Endothelial cell of umbilical vein (primary cell): ENCODE data around the gene ANGPT4. TPM values are rescaled to one million over a fixed set of nuclear protein-coding genes. Genes with fewer than 3 reads are reported as not detected.

Experiments used
- BruUV-seq: library from RNA; stranded (reverse); fragments of 400-500 nt; replicated peaks from 2 replicates; lab custom pipeline; 2021; lab: Mats Ljungman, UMichigan
- CTCF ChIA-PET: fragments of 300-600, 350-600 bp; sonication (Branson Sonifier 250); formaldehyde crosslinking; loops from one replicate; lab custom pipeline; 2021; ENCODE audit warnings: antibody characterized with exemption, inconsistent platforms; lab: Charles Lee
- POLR2A ChIA-PET: fragments of 300-600, 350-600 bp; sonication (Branson Sonifier 250); formaldehyde crosslinking; loops from one replicate; lab custom pipeline; 2021; ENCODE audit warnings: antibody characterized with exemption, inconsistent platforms; lab: Charles Lee
- DNase-seq: peaks from one replicate; pipeline ENCODE4 v3.0.0-alpha.2; 2011; ENCODE audit warnings: low read depth, low spot score
- FAIRE-seq: peaks from 2 replicates; lab custom pipeline; 2011; peaks lifted over from hg19 to GRCh38; lab: Jason Lieb, UNC
- H2AFZ ChIP-seq: 2 replicates; pipeline ENCODE4 v1.6.0; 2012; ENCODE audit warnings: low read depth, low read length, control low read depth, inconsistent platforms
- H3K27ac ChIP-seq: 2 replicates; pipeline ENCODE4 v1.5.1; 2011; ENCODE audit warnings: low read depth, mild to moderate bottlenecking, control low read depth, low read length, moderate library complexity; ENCODE audit not compliant: insufficient read depth
- H3K27me3 ChIP-seq, 2 experiments: 2 replicates each; pipeline versions ENCODE4 v1.6.0 to v1.6.1; 2011; ENCODE audit warnings: low read length in 2 of 2, mixed read lengths in 1 of 2; ENCODE audit not compliant: control insufficient read depth in 2 of 2, insufficient read depth in 2 of 2
- H3K36me3 ChIP-seq, 2 experiments: 2 replicates in 1 of 2; 3 replicates in 1 of 2; pipeline ENCODE4 v1.5.1; 2011; ENCODE audit warnings: low read length in 2 of 2, mild to moderate bottlenecking in 1 of 2, moderate library complexity in 1 of 2; ENCODE audit not compliant: control insufficient read depth in 2 of 2, insufficient read depth in 2 of 2; ENCODE audit errors: extremely low read depth in 1 of 2
- H3K4me1 ChIP-seq: 3 replicates; pipeline ENCODE4 v1.5.1; 2011; ENCODE audit warnings: mild to moderate bottlenecking, low read length; ENCODE audit not compliant: control insufficient read depth, insufficient read depth; ENCODE audit errors: extremely low read depth
- H3K4me2 ChIP-seq: 2 replicates; pipeline ENCODE4 v1.6.1; 2011; ENCODE audit warnings: low read length, control low read depth, mixed read lengths; ENCODE audit not compliant: insufficient read depth
- H3K4me3 ChIP-seq, 3 experiments: fragments of 200-600 bp in 1 of 3; sonication (generic), shearing (Covaris generic) in 1 of 3; replicated peaks in 1 of 3; 2 replicates each; pipeline ENCODE4 v1.5.1; 2011 to 2016; ENCODE audit warnings: control low read depth in 3 of 3, low read length in 3 of 3, mild to moderate bottlenecking in 2 of 3, inconsistent platforms in 1 of 3, low read depth in 1 of 3, moderate library complexity in 1 of 3; ENCODE audit not compliant: insufficient read depth in 1 of 3
- H3K79me2 ChIP-seq: 2 replicates; pipeline ENCODE4 v1.6.0; 2012; ENCODE audit warnings: low read length, inconsistent platforms; ENCODE audit not compliant: control insufficient read depth, insufficient read depth
- H3K9ac ChIP-seq: replicated peaks from 2 replicates; pipeline ENCODE3; 2011; ENCODE audit warnings: low read length, control low read depth; ENCODE audit not compliant: insufficient read depth; ENCODE audit errors: extremely low read depth
- H3K9me1 ChIP-seq: replicated peaks from 3 replicates; pipeline ENCODE4 v1.6.0; 2011; ENCODE audit warnings: mild to moderate bottlenecking, low read length; ENCODE audit not compliant: control insufficient read depth, insufficient read depth; ENCODE audit errors: extremely low read depth
- H3K9me3 ChIP-seq: replicated peaks from 2 replicates; pipeline ENCODE4 v1.5.1; 2012; ENCODE audit warnings: low read length, inconsistent platforms; ENCODE audit not compliant: control insufficient read depth, insufficient read depth
- H4K20me1 ChIP-seq: replicated peaks from 2 replicates; pipeline ENCODE3; 2011; ENCODE audit warnings: mild to moderate bottlenecking, low read length; ENCODE audit not compliant: control insufficient read depth, insufficient read depth; ENCODE audit errors: extremely low read depth
- CTCF ChIP-seq, 2 donors: IDR thresholded peaks; 1 replicate in 1 of 2; 2 replicates in 1 of 2; pipeline ENCODE4 v1.5.1; 2011; ENCODE audit warnings: low read length in 2 of 2, mild to moderate bottlenecking in 2 of 2, moderate library complexity in 2 of 2, control low read depth in 1 of 2, inconsistent platforms in 1 of 2, low read depth in 1 of 2; ENCODE audit not compliant: insufficient read depth in 1 of 2; ENCODE audit errors: extremely low read depth in 1 of 2
- EZH2 ChIP-seq: IDR thresholded peaks from 2 replicates; pipeline ENCODE4 v1.6.1; 2012; ENCODE audit warnings: borderline replicate concordance, low read depth, mild to moderate bottlenecking, moderate library complexity, low read length, inconsistent platforms; ENCODE audit not compliant: severe bottlenecking
- FOS ChIP-seq: IDR thresholded peaks from 2 replicates; pipeline ENCODE4 v1.6.1; 2011; ENCODE audit warnings: mild to moderate bottlenecking, low read length, moderate library complexity, borderline replicate concordance; ENCODE audit not compliant: insufficient read depth
- GATA2 ChIP-seq: IDR thresholded peaks from 2 replicates; pipeline ENCODE4 v1.7.0; 2011; ENCODE audit warnings: low read depth, mild to moderate bottlenecking, moderate library complexity, mixed read lengths, low read length; ENCODE audit not compliant: insufficient read length, insufficient read depth
- JUN ChIP-seq: IDR thresholded peaks from 2 replicates; pipeline ENCODE4 v1.6.1; 2011; ENCODE audit warnings: borderline replicate concordance, low read depth; ENCODE audit not compliant: insufficient read length, insufficient read depth
- MAX ChIP-seq: IDR thresholded peaks from 2 replicates; pipeline ENCODE4 v1.6.1; 2011; ENCODE audit not compliant: insufficient read depth, insufficient read length
- MYC ChIP-seq: IDR thresholded peaks from one replicate; pipeline ENCODE4 v1.6.1; 2011; ENCODE audit warnings: mild to moderate bottlenecking, low read depth, low read length
- POLR2A ChIP-seq: IDR thresholded peaks from 2 replicates; pipeline ENCODE4 v1.6.1; 2012; ENCODE audit warnings: low read depth, mild to moderate bottlenecking, control low read depth, low read length
- POLR2AphosphoS5 ChIP-seq: IDR thresholded peaks from 2 replicates; pipeline ENCODE4 v1.6.1; 2012; ENCODE audit warnings: low read depth, mild to moderate bottlenecking, control low read depth, low read length, moderate library complexity; ENCODE audit not compliant: insufficient read depth
- dilution Hi-C: fragments of 300-500 bp; cut with MboI; formaldehyde crosslinking; loops from one replicate; pipeline ENCODE4 v1.15.0; 2019; ENCODE audit warnings: low sequenced_read_pairs; ENCODE audit not compliant: extremely low pct_ligation_motif_present
- intact Hi-C: fragments of 100-400 bp; cut with micrococcal nuclease; formaldehyde crosslinking; loops from one replicate; pipeline ENCODE4 v1.10.0; 2022
- polyA plus RNA-seq, 4 experiments: library from polyadenylated mRNA; depleted of rRNA in 3 of 4; stranded (reverse) in 3 of 4; unstranded in 1 of 4; fragments of >200 nt; gene quantifications; 2 replicates each; pipeline versions ENCODE4 v1.2.1 to v1.2.3, GENCODE V29; 2011 to 2012; ENCODE audit warnings: missing spikeins in 1 of 4
- total RNA-seq: library from RNA; stranded (reverse); gene quantifications from 2 replicates; pipeline ENCODE4 v1.2.3, GENCODE V29; 2021

Gene ANGPT4
- total and polyA plus RNA-seq, 2 donors (not counting 3 experiments of a cell fraction or from before 2014, with no cell fraction given), result not detected

GRCh38 chr20:881051-881782 lies 34.9 kb downstream of the ANGPT4 start:
- intact Hi-C loops, result loop anchor here (5.0 kb wide), 1 partner anchor 34 kb away; no protein-coding TSS in a partner anchor
- Histone ChIP-seq H3K9me1 (no peaks in the 10 kb centered on the region), H3K27me3 (peaks cover 5 to 6% of the 10 kb centered on the region in 2 experiments), H3K4me2 (no peak overlapping the region), H3K27ac (no peak overlapping the region), H3K4me3 (no peak overlapping the region), H3K36me3 (no peaks in the 10 kb centered on the region), H3K9ac (no peak overlapping the region), H3K4me1 (no peaks in the 10 kb centered on the region), H4K20me1 (no peaks in the 10 kb centered on the region), H3K79me2 (no peaks in the 10 kb centered on the region), H2AFZ (no peak overlapping the region), H3K9me3 (no peaks in the 10 kb centered on the region)
- ChIA-PET CTCF (interaction anchor here (0.9 kb wide), 1 partner anchor 63 kb away, joined by 3 read pairs; no protein-coding TSS in a partner anchor), POLR2A (no interaction called here)
- dilution Hi-C loops, result no loop called here
- DNase-seq, result peak; percentile 25
- BruUV-seq, result no TSS peak
- peak; percentile 67 for FAIRE-seq
- peak; percentile 53 for TF ChIP-seq FOS
- no peak for TF ChIP-seq JUN

- no TSS peak for BruUV-seq
- POLR2A ChIA-PET, result no interaction called here
- FAIRE-seq, result no peak
These were observed 36.5 kb downstream of the ANGPT4 start for GRCh38 chr20:879626-880025.

More at GRCh38 chr20:879626-880025, 36.5 kb downstream of the ANGPT4 start:
- Histone ChIP-seq H3K27ac (no peak overlapping the region), H3K9me1 (no peaks in the 10 kb centered on the region), H3K4me3 (no peak overlapping the region), H3K79me2 (no peaks in the 10 kb centered on the region), H3K27me3 (no peaks in the 10 kb centered on the region), H2AFZ (no peak overlapping the region), H3K4me2 (no peak overlapping the region), H3K4me1 (no peaks in the 10 kb centered on the region), H3K9ac (no peak overlapping the region), H4K20me1 (no peaks in the 10 kb centered on the region), H3K36me3 (no peaks in the 10 kb centered on the region), H3K9me3 (no peaks in the 10 kb centered on the region)
- DNase-seq, result no peak
- dilution Hi-C loops, result no loop called here
- TF ChIP-seq GATA2, result no peak
- no peak for TF ChIP-seq FOS
- no peak for TF ChIP-seq POLR2A
- no peak for TF ChIP-seq CTCF (IDR thresholded peaks at IDR 0.05; ENCODE audit: extremely low read depth in 1 of 2, insufficient read depth in 1 of 2, low read depth in 1 of 2, low read length in 2 of 2)
- TF ChIP-seq MYC, result no peak
- no peak for TF ChIP-seq JUN
- no peak for TF ChIP-seq MAX
- TF ChIP-seq POLR2AphosphoS5, result no peak
- TF ChIP-seq EZH2, result no peak
- intact Hi-C loops, result loop anchor here (5.0 kb wide), 1 partner anchor 32 kb away; no protein-coding TSS in a partner anchor
- CTCF ChIA-PET, result interaction anchor here (0.9 to 1.2 kb wide), 2 partner anchors 49 to 61 kb away, joined by 3 to 4 read pairs; no protein-coding TSS in a partner anchor
